Measurements from ENCODE around the gene CDK8.

Gene CDK8

DNA sequence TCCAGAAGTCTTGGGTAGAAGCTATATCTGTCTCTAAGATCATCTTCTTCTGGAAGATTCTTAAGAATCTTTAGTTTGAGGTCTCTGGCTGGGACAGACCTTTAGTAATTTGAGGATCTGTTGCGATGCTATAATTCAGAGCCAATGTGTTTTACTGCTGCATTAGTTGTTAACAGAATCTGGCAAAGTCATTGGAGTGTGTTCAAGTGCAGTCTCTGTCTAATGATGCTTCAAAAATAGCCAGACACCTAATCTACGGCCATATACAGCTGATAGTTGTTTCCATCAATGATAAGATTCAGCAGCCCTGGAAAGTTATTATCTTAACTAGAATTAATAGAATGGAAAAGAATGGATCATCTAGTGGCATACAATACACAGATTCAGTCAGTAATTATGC lies 72.6 kb downstream of the CDK8 start:
- no peak for TF ChIP-seq CTCF (IDR thresholded peaks at IDR 0.05)

GRCh38 chr13:26327940-26328725 lies 74.2 kb downstream of the CDK8 start:
- TF ChIP-seq CTCF (IDR thresholded peaks at IDR 0.05), result no peak

- TF ChIP-seq CTCF (IDR thresholded peaks at IDR 0.05), result no peak
Observed at GRCh38 chr13:26335158-26335557, 81.2 kb downstream of the CDK8 start.

DNA sequence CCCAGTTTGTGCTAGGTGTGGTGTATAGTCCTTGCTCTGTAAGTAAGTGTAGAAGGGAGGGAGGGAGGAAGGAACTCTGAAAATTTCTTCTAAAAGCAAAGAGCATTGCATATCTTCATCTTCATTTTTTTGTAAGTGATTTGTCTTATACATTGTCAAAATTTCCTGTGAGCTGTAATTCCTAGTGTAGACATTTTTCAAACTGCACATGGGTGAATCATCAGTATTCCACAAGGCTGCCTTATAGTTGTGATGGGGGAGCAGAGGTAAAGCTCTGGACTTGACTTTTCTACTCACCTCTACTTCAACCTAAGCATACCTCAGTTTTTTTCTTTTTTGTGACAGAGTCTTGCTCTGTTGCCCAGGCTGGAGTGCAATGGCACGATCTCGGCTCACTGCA lies 86.9 kb downstream of the CDK8 start:
- TF ChIP-seq CTCF (IDR thresholded peaks at IDR 0.05), result no peak

GRCh38 chr13:26342898-26343297 lies 89.0 kb downstream of the CDK8 start:
- TF ChIP-seq CTCF (IDR thresholded peaks at IDR 0.05), result no peak

GRCh38 chr13:26343816-26344215 lies 89.9 kb downstream of the CDK8 start:
- TF ChIP-seq CTCF (IDR thresholded peaks at IDR 0.05), result no peak

DNA sequence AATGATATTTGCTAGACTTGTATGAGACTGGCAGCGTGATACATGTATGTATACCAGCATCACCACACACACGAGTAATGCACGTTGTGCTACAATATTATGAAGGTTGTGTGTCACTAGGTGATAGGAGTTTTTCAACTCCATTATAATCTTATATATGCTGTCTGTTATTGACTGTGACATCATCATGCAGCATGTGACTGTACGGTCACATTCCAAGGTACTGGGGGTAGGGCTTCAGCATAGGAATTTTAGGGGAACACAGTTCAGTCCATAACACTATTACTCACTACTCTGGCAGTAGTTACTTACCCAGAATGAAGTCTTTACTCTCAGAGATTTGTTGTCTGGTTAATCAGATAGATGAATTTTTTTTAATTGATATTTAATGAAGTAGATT lies 91.1 kb downstream of the CDK8 start:
- no peak for TF ChIP-seq CTCF (IDR thresholded peaks at IDR 0.05)

GRCh38 chr13:26348966-26349365 lies 95.0 kb downstream of the CDK8 start:
- no peak for TF ChIP-seq CTCF (IDR thresholded peaks at IDR 0.05)
